DOHH2 (cell line): ENCODE data around the gene ADGRG1.

Experiments
- EZH2phosphoT487 ChIP-seq: fragments of 200-600 bp; sonication (generic); IDR thresholded peaks from 2 replicates; pipeline ENCODE4 v1.6.1; 2017; ENCODE audit warnings: borderline replicate concordance, mild to moderate bottlenecking, antibody characterized with exemption, low read length, moderate library complexity, mixed read lengths
- TF ChIP-seq, protein P1 (sequence below): fragments of 200-600 bp; sonication (generic); IDR thresholded peaks from one replicate; pipeline ENCODE4 v1.5.1; 2014; ENCODE audit warnings: antibody characterized with exemption, mild to moderate bottlenecking, low read depth, low read length; ENCODE audit not compliant: poor library complexity, severe bottlenecking

GRCh38 chr16:57594531-57595031, 33.8 kb upstream of the ADGRG1 start:
- TF ChIP-seq, protein P1, sequence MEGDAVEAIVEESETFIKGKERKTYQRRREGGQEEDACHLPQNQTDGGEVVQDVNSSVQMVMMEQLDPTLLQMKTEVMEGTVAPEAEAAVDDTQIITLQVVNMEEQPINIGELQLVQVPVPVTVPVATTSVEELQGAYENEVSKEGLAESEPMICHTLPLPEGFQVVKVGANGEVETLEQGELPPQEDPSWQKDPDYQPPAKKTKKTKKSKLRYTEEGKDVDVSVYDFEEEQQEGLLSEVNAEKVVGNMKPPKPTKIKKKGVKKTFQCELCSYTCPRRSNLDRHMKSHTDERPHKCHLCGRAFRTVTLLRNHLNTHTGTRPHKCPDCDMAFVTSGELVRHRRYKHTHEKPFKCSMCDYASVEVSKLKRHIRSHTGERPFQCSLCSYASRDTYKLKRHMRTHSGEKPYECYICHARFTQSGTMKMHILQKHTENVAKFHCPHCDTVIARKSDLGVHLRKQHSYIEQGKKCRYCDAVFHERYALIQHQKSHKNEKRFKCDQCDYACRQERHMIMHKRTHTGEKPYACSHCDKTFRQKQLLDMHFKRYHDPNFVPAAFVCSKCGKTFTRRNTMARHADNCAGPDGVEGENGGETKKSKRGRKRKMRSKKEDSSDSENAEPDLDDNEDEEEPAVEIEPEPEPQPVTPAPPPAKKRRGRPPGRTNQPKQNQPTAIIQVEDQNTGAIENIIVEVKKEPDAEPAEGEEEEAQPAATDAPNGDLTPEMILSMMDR = no peak
- no peak for TF ChIP-seq EZH2phosphoT487
